ENCODE results near the gene TNS1.

Gene TNS1

GRCh38 chr2:217928324-217929181, 74.2 kb downstream of the TNS1 start:
- DNase-seq, result no peak

- no peak for DNase-seq
Measured at GRCh38 chr2:217927601-217928323, 75.0 kb downstream of the TNS1 start.

DNA sequence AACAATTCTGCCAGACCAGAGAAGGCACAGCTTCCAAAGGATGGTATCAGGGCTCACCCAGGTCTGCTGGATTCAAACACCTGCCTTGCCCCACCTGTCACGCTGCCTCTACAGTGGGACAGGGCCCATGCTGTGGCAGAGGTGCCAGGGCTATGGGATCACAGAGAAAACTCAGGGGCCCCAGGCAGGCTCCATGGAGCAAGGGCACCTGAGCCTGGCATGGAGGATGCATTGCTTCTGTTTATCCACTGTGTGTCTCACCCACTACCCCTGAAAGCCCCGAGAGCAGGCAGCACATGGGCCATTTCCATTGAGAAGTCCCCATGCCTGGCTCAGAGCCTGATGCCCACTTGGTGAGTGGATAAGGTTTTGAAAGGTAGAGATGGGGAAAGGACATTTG, 76.0 kb downstream of the TNS1 start:
- no peak for DNase-seq

GRCh38 chr2:217924346-217924901, 78.4 kb downstream of the TNS1 start:
- DNase-seq, result no peak

DNA sequence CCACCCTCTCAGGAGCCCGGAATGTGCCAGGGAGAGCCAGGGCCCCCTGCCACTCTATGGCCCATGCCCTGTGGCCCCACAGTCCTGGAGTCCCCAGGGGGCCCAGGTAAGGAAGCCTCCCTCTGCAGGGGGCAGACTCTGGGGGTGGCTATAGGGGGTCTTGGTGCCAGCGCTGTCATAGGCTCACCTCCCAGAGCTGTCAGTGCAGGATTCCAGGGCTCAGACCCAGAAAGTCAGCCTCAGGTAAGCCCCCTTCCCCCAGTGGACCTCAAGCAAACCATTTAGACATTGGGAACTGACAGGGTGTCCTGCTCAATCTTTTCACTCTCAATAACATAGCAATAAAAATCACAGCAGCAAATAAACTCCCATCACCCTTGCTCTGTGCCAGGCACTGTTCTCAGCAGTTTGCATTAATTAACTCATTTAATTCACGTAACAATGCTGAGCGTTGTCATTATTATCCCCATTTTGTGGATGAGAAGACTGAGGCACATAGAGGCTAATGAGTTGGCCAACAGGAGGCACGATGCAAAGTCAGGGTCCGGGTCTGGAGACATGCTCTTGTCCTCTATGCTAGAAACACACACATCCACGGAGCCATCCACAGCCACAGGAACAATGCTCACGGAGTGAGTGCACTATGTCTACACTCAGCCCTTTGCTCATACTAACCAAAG, 79.6 kb downstream of the TNS1 start:
- no peak for DNase-seq

- no peak for DNase-seq
Measured at GRCh38 chr2:217922101-217923006, 80.4 kb downstream of the TNS1 start.

DNA sequence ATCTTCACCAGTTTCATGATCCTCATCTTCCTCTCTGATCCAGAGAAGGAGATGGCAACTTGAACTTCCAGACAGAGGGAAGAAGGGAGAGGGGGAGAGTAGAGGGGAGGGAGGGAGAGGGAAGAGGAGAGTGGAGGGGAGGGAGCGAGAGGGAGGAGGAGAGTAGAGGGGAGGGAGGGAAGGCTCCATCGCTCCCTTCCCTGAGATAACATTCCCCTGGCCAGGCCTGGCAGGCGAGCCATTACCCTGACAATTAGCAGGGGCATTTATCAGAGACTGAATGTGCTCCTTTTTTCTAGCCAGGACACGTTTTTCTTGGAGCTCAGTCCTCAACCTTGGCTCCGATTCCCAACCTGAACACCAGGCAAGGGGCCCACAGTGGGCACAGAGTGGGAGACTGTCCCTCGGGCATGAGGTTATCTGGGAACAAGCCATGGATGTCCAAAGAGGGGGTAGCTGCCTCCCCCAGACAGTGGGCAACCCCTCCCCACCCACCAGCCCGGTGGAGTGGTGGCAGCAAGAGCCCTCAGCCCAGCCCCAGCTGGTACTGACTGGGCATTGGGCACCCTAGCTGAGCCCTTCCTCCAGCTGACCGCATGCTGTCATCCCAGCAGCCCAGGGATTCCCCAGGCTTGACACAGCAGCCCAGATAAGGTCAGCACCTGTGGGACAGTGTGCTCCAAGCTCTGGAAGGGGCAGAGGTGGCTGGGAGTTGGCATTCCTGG, 81.8 kb downstream of the TNS1 start:
- DNase-seq, result no peak

DNA sequence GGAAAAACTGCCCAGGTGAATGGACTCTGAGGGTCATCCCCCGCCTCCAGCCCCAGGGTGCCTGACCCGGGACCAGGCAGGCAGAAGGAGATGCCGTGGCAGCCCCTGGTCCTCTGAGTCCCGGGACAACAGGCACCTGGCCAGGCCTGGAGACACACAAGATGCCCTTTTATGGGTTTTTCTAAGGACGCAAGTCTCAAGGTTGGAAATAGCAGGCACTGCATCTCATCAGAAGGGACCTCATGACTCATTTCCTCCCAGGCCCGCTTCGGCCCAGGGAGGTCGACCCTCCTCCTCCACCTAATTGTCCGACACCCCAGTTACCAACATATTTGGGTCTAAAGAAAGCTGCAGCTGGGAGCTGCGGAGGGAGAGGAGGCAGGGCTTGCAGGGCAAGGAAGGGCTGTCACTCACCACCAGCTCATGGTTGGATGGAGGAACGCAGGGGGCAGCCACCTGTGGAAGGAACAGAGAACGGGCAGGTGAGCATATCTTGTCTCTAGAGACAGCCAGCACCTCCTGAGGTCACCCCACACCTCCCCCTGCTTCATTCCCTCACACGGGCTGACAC, 82.9 kb downstream of the TNS1 start:
- no peak for DNase-seq

DNA sequence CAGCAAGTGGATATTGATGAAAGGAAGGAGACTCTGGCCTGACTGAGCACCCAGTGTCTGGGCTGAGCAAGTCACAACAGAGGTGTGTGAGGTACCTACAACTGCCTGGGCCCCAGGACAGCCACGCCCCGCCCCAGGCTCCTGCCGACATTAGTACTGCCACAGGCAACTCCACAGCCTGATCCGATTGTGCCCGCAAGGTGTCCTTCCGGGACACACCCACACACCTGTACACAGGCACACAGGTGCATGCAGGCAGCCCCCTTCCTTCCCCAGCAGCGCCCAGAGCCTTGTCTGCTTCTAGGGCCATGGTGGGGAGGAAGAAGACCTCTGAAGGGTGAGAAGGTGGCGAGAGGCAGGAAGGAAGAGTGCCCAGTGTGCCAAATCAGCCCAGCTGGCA, 83.6 kb downstream of the TNS1 start:
- DNase-seq, result no peak

GRCh38 chr2:217918308-217919024, 84.3 kb downstream of the TNS1 start:
- DNase-seq, result no peak

DNA sequence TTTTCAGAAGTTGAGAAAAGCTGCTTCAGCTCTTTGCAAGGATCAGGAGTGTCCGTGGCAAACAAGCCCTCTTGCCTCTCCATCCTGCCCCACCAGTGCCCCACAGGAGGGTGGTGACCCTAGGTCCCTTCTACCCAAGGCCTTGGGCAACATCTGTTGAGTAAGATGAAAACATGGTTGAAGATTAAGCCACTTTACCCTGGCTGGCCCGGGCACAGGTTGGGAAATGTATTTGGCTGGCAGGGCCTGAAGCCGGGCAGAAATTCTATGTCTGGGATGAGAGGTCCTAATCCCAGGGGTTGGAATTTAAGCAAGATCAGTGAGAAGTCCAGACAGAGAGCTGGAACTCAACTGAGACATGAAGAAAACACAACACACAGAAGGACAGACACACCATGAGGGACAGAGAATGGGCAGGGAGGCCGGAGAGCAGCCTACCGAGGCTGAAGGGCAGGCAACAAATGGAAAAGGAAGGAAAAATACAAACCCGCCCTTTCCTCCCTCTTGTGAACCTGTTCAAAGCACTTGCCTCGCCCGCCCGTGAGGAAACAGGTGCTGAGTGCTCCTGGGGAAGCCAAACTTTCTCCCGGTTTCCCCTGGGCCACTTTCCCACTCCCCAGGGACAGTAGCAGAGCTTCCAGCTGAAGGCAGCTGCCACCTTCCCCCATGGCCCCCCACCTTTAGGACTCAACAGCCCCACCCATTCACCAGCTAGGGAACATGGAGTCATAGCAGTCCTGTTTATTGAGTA, 86.1 kb downstream of the TNS1 start:
- DNase-seq, result no peak

DNA sequence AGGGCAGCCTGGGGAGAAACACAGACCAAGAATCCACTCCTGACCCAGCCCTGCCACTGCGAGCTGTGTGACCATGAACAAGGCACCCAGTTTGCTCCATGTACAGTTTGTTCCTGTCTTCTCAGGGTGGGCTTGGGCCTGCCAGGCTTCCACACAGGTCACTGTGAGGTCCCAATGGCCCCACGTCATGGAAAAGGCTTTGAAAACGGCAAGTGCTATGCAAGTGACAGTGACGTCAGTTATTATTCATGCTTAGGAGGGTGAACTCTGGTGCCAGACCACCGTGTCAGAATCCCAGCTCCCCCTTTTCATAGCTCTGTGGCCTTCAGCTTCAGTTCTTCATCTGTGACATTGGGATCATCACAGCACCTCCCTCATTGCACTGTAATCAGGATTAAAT, 87.1 kb downstream of the TNS1 start:
- DNase-seq, result no peak

DNA sequence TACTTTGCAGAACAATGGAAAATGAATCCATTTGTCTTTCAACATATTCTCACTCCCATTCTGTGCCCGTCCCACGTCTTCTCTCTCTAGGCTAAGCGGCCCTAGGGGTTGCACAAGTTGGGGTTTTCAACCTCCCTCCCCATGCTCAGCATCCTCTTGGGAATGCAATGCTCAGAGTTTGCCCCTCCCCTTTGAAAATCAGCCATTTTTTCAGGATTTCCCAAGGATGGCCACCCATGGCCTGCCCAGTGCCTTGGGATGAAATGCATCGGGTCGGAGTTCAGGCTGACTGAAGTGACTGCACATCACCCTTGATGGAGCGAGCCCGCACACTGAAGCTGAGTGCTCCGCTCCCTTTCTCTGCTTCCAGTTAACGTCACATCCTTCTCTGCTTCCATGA, 87.9 kb downstream of the TNS1 start:
- DNase-seq, result no peak

GRCh38 chr2:217914078-217914477, 88.7 kb downstream of the TNS1 start:
- DNase-seq, result no peak

GRCh38 chr2:217913436-217913835, 89.4 kb downstream of the TNS1 start:
- DNase-seq, result no peak

GRCh38 chr2:217912098-217913024, 90.4 kb downstream of the TNS1 start:
- DNase-seq, result no peak

DNA sequence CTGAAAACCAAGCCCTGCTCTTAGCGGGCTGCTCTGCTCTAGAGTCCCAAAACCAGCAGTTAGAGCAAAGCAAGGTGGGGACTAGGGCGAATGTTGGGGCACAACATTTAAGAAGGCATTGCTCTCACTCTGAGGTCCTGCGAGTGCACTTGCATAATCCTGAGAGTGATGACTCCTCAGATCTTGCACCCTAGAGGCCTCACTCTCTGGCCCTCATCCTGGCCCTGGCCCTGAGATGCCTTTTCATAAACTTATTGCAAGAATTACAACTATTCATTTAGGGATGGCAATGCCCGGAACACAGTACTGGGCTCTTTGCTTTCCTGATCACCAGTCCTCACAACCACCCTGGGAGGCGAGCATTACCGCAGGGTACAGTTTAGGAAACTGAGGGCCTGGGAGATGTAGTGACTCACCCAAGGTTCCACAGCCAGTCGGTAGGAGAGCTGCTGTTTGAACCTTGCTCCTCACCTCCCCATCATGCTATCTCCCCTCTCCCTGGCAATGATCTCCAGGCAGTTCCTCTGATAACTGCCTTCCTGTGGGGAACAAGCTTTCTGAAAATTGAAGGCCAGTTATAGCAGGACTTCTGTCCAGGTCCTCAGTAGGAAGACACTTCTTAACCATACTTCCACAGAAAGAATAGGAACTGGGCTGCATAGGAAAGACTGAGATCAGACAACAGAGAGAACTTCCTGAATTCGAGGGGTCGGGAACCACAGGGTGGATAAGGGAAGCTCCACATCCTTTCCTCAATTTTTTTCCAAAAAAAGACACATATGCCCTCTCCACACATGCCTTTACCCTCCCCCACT, 91.3 kb downstream of the TNS1 start:
- no peak for DNase-seq

- no peak for DNase-seq
Measured at GRCh38 chr2:217910875-217911212, 92.0 kb downstream of the TNS1 start.
